Rectal smooth muscle tissue (tissue), 1 donor: ENCODE results near the gene EFCAB6.

Experiments
- H3K27ac ChIP-seq: one replicate; pipeline ENCODE4 v1.7.0; 2013; ENCODE audit warnings: low read depth, low read length, inconsistent platforms
- H3K27me3 ChIP-seq: one replicate; pipeline ENCODE4 v1.7.0; 2013; ENCODE audit warnings: low read length; ENCODE audit not compliant: control insufficient read depth, insufficient read depth
- H3K36me3 ChIP-seq: one replicate; pipeline ENCODE4 v1.7.0; 2013; ENCODE audit warnings: low read length; ENCODE audit not compliant: control insufficient read depth, insufficient read depth
- H3K4me1 ChIP-seq: one replicate; pipeline ENCODE4 v1.7.0; 2013; ENCODE audit warnings: low read length; ENCODE audit not compliant: control insufficient read depth, insufficient read depth
- H3K4me3 ChIP-seq: one replicate; pipeline ENCODE4 v1.7.0; 2013; ENCODE audit warnings: low read length
- H3K9ac ChIP-seq: one replicate; pipeline ENCODE4 v1.7.0; 2013; ENCODE audit warnings: low read length

The EFCAB6 gene

GRCh38 chr22:43532301-43533155 is 279.6 kb downstream of the EFCAB6 start:
- H3K4me1 ChIP-seq, result no peaks in the 10 kb centered on the region
- no peaks in the 10 kb centered on the region for H3K27me3 ChIP-seq
- no peak overlapping the region for H3K27ac ChIP-seq
- no peak overlapping the region for H3K9ac ChIP-seq
- H3K4me3 ChIP-seq, result no peak overlapping the region
- no peaks in the 10 kb centered on the region for H3K36me3 ChIP-seq

GRCh38 chr22:43531651-43532050 is 280.5 kb downstream of the EFCAB6 start:
- H3K36me3 ChIP-seq, result no peaks in the 10 kb centered on the region

GRCh38 chr22:43530349-43531201 is 281.5 kb downstream of the EFCAB6 start:
- Histone ChIP-seq H3K4me1 (no peaks in the 10 kb centered on the region), H3K36me3 (no peaks in the 10 kb centered on the region), H3K4me3 (no peak overlapping the region), H3K27me3 (no peaks in the 10 kb centered on the region), H3K9ac (no peak overlapping the region), H3K27ac (no peak overlapping the region)

More at GRCh38 chr22:43531651-43532050, 280.5 kb downstream of the EFCAB6 start:
- Histone ChIP-seq H3K4me3 (no peak overlapping the region), H3K4me1 (no peaks in the 10 kb centered on the region), H3K9ac (no peak overlapping the region), H3K27me3 (no peaks in the 10 kb centered on the region), H3K27ac (no peak overlapping the region)

GRCh38 chr22:43529934-43530333 is 282.2 kb downstream of the EFCAB6 start:
- Histone ChIP-seq H3K4me3 (no peak overlapping the region), H3K9ac (no peak overlapping the region), H3K4me1 (no peaks in the 10 kb centered on the region), H3K27ac (no peak overlapping the region), H3K36me3 (no peaks in the 10 kb centered on the region), H3K27me3 (no peaks in the 10 kb centered on the region)

- Histone ChIP-seq H3K36me3 (no peaks in the 10 kb centered on the region), H3K4me1 (no peaks in the 10 kb centered on the region), H3K4me3 (no peak overlapping the region), H3K27me3 (no peaks in the 10 kb centered on the region), H3K27ac (no peak overlapping the region), H3K9ac (no peak overlapping the region)
These were observed 282.6 kb downstream of the EFCAB6 start for GRCh38 chr22:43529461-43529860.

GRCh38 chr22:43528601-43529360 is 283.3 kb downstream of the EFCAB6 start:
- Histone ChIP-seq H3K9ac (no peak overlapping the region), H3K27ac (no peak overlapping the region), H3K4me1 (no peaks in the 10 kb centered on the region), H3K27me3 (no peaks in the 10 kb centered on the region), H3K36me3 (no peaks in the 10 kb centered on the region), H3K4me3 (no peak overlapping the region)

GRCh38 chr22:43526946-43527345 is 285.2 kb downstream of the EFCAB6 start:
- Histone ChIP-seq H3K27ac (no peak overlapping the region), H3K4me3 (no peak overlapping the region)

GRCh38 chr22:43526117-43526655 is 285.9 kb downstream of the EFCAB6 start:
- H3K4me3 ChIP-seq, result no peak overlapping the region
- no peaks in the 10 kb centered on the region for H3K36me3 ChIP-seq
- no peak overlapping the region for H3K27ac ChIP-seq
- no peak overlapping the region for H3K9ac ChIP-seq
- no peaks in the 10 kb centered on the region for H3K27me3 ChIP-seq
- no peaks in the 10 kb centered on the region for H3K4me1 ChIP-seq

More at GRCh38 chr22:43526946-43527345, 285.2 kb downstream of the EFCAB6 start:
- Histone ChIP-seq H3K36me3 (no peaks in the 10 kb centered on the region), H3K27me3 (no peaks in the 10 kb centered on the region), H3K9ac (no peak overlapping the region), H3K4me1 (no peaks in the 10 kb centered on the region)

DNA sequence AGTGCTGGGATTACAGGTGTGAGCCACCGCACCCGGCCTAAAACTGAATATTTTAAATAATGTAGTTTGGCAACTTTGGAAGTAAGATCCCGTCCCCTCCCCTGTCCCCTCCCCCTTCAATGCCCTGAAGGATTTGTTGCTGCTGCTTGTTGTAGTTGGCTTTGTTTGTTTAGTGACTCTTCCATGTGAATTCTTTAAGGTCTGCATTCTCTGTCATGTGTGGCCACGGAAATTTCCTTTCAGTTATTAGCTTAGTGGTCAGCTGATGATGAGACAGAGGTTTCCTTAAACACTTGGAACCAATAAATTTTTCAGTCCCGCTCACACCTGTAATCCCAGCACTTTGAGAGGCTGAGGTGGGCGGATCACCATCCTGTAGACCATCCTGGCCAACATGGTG is 290.4 kb downstream of the EFCAB6 start:
- Histone ChIP-seq H3K36me3 (no peaks in the 10 kb centered on the region), H3K9ac (no peak overlapping the region), H3K4me3 (no peak overlapping the region), H3K4me1 (no peaks in the 10 kb centered on the region), H3K27me3 (no peaks in the 10 kb centered on the region), H3K27ac (no peak overlapping the region)

DNA sequence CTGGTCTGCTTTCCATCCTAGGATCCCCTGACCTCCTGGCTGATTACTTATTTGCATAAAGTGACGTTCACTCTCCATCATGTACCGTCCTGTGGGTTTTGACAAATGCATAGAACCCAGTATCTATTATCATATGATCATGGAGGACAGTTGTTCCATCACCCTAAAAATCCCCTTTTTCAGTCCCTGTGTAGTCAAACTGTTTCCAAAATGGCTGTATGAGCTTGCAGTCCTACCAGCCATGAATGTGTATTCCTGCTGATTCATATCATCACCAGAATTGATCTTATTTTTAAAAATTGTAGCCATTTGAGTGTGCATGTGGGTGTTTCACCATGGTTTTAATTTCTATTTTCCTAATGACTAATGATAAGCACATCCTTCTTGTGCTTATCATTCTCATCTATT is 291.5 kb downstream of the EFCAB6 start:
- no peaks in the 10 kb centered on the region for H3K36me3 ChIP-seq
- H3K27ac ChIP-seq, result no peak overlapping the region
- no peaks in the 10 kb centered on the region for H3K4me1 ChIP-seq
- H3K27me3 ChIP-seq, result no peaks in the 10 kb centered on the region
- H3K9ac ChIP-seq, result no peak overlapping the region
- H3K4me3 ChIP-seq, result no peak overlapping the region

DNA sequence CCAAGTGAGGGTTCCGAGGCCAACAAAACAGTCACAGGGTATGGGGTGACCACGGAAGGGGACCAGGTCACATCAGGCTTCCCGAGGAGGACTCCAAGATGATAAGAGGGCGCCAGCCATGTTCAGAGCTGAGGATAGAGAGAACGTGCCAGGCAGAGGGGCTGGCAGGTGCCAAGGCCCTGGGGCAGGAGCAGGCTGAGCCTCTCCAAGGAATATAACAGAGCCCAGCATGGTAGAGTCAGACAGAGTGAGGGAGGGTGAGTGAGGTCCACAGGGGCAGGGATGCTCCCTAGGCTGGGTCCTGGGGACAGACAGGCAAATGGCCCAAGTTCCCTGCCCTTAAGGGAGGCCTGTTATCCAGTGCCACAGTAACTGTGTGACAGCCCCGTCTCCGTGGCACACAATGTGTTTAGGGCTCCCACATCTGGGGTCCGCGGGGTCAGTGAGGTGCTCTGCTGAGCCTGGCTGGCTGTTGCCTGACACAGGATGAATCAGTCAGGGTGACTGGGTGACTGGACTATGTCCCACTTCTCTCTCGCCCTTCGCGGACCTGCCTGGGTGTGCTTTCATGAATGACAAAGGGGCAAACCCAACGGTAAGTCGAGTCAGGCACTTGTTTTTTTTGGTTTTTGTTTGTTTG is 295.0 kb downstream of the EFCAB6 start:
- H3K27ac ChIP-seq, result no peak overlapping the region
- no peaks in the 10 kb centered on the region for H3K27me3 ChIP-seq
- H3K4me1 ChIP-seq, result no peaks in the 10 kb centered on the region
- H3K4me3 ChIP-seq, result no peak overlapping the region
- H3K36me3 ChIP-seq, result no peaks in the 10 kb centered on the region
- H3K9ac ChIP-seq, result no peak overlapping the region
